Peyer's patch (tissue), 4 donors: ENCODE data around the gene PRELP.

ENCODE experiments used
- POLR2A ChIP-seq, 2 donors: fragments of 450-650 bp; IDR thresholded peaks; one replicate each; pipeline ENCODE4 v1.5.1; 2017; ENCODE audit warnings: antibody characterized with exemption in 2 of 2, mild to moderate bottlenecking in 2 of 2, moderate library complexity in 2 of 2
- TF ChIP-seq, protein P1 (sequence below), 6 experiments: fragments of 450-650 bp in 4 of 6; fragments of 200-600 bp in 2 of 6; sonication (generic) in 1 of 6; IDR thresholded peaks; one replicate each; pipeline ENCODE4 v1.5.1; 2017 to 2019; ENCODE audit warnings: antibody characterized with exemption in 6 of 6, mild to moderate bottlenecking in 3 of 6, moderate library complexity in 1 of 6

DNA sequence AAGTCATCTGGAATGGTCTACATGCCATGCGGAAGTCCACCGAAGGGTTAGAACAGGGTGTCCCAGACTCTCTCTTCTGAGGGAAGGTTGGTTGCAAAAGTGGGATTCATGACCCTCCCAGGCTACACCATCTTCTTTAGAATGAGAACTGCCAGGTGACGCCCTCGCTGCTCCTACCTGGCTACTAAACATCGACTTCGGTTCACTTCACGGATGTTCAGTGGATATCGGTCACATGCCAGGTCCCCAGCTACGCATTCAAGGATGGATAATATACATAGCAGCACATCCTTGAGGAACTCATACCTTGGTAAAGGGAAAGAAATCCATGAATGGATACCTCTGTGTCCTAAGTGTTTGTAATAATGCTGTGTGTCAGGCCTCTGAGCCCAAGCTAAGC is 15.0 kb downstream of the PRELP start:
- TF ChIP-seq, protein P1, sequence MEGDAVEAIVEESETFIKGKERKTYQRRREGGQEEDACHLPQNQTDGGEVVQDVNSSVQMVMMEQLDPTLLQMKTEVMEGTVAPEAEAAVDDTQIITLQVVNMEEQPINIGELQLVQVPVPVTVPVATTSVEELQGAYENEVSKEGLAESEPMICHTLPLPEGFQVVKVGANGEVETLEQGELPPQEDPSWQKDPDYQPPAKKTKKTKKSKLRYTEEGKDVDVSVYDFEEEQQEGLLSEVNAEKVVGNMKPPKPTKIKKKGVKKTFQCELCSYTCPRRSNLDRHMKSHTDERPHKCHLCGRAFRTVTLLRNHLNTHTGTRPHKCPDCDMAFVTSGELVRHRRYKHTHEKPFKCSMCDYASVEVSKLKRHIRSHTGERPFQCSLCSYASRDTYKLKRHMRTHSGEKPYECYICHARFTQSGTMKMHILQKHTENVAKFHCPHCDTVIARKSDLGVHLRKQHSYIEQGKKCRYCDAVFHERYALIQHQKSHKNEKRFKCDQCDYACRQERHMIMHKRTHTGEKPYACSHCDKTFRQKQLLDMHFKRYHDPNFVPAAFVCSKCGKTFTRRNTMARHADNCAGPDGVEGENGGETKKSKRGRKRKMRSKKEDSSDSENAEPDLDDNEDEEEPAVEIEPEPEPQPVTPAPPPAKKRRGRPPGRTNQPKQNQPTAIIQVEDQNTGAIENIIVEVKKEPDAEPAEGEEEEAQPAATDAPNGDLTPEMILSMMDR (IDR thresholded peaks at IDR 0.05): no peak
- TF ChIP-seq POLR2A (IDR thresholded peaks at IDR 0.05): no peak
